KOPT-K1 (cell line): ENCODE measurements around the gene KRT24.
A peak's percentile ranks its signal among the peaks of the same experiment; 100 is the strongest.

Source experiments
- H3K27ac ChIP-seq: fragments of 200-600 bp; sonication (generic); 2 replicates; pipeline ENCODE4 v1.5.1; 2016; ENCODE audit warnings: antibody characterized with exemption, mild to moderate bottlenecking, low read depth, low read length; ENCODE audit not compliant: poor library complexity, severe bottlenecking
- H3K36me3 ChIP-seq: fragments of 200-600 bp; sonication (generic); 2 replicates; pipeline ENCODE4 v1.5.1; 2017; ENCODE audit warnings: antibody characterized with exemption, mild to moderate bottlenecking, low read length, moderate library complexity; ENCODE audit not compliant: insufficient read depth
- H3K9me3 ChIP-seq: fragments of 200-600 bp; sonication (generic); 2 replicates; pipeline ENCODE4 v1.5.1; 2017; ENCODE audit warnings: antibody characterized with exemption, low read length, mild to moderate bottlenecking; ENCODE audit not compliant: insufficient read depth, poor library complexity, severe bottlenecking

The KRT24 gene

GRCh38 chr17:40671282-40671681, 32.3 kb downstream of the KRT24 start:
- Histone ChIP-seq H3K9me3 (no peaks in the 10 kb centered on the region), H3K36me3 (no peaks in the 10 kb centered on the region), H3K27ac (no peak overlapping the region)

GRCh38 chr17:40666331-40666730, 37.2 kb downstream of the KRT24 start:
- H3K9me3 ChIP-seq: no peaks in the 10 kb centered on the region
- no peaks in the 10 kb centered on the region for H3K36me3 ChIP-seq
- no peak overlapping the region for H3K27ac ChIP-seq

- H3K27ac ChIP-seq: no peak within 1 kb of the TSS
- H3K36me3 ChIP-seq: no peaks in the 10 kb centered on the region
- H3K9me3 ChIP-seq: no peaks in the 10 kb centered on the region
These were observed 38.8 kb downstream of the KRT24 start, which contains the start of gene KRT222 for GRCh38 chr17:40664582-40665333. KRT222 (minus strand) TSS chr17:40665177; CDS start chr17:40665099, 78 bp downstream.

GRCh38 chr17:40663252-40663651, 40.3 kb downstream of the KRT24 start:
- Histone ChIP-seq H3K9me3 (no peaks in the 10 kb centered on the region), H3K36me3 (no peaks in the 10 kb centered on the region), H3K27ac (no peak overlapping the region)

GRCh38 chr17:40659911-40660310, 43.6 kb downstream of the KRT24 start:
- H3K27ac ChIP-seq: no peak overlapping the region
- H3K9me3 ChIP-seq: no peaks in the 10 kb centered on the region
- no peaks in the 10 kb centered on the region for H3K36me3 ChIP-seq

- H3K27ac ChIP-seq: no peak overlapping the region
- H3K36me3 ChIP-seq: no peaks in the 10 kb centered on the region
- no peaks in the 10 kb centered on the region for H3K9me3 ChIP-seq
These were observed 45.2 kb downstream of the KRT24 start for GRCh38 chr17:40658396-40658795.

GRCh38 chr17:40651939-40652338, 51.6 kb downstream of the KRT24 start:
- Histone ChIP-seq H3K9me3 (no peaks in the 10 kb centered on the region), H3K27ac (no peak overlapping the region), H3K36me3 (no peaks in the 10 kb centered on the region)

GRCh38 chr17:40648384-40648968, 55.1 kb downstream of the KRT24 start:
- peak overlapping the region; percentile 95 for H3K27ac ChIP-seq
- H3K36me3 ChIP-seq: peaks cover 28% of the 10 kb centered on the region
- H3K9me3 ChIP-seq: no peaks in the 10 kb centered on the region
